Fibroblast of lung (primary cell): ENCODE data around the gene MAGEA12.
"Not testable (repeated sequence)": the region's sequence is repeated elsewhere in the genome, so short reads cannot be mapped to it uniquely, and the experiment has no call there.

Source experiments
- CTCF ChIP-seq, 2 donors: IDR thresholded peaks in 1 of 2; conservative IDR thresholded peaks in 1 of 2; 1 replicate in 1 of 2; 2 replicates in 1 of 2; pipeline ENCODE4 v1.5.1; 2011 to 2012; ENCODE audit warnings: low read length in 2 of 2, control low read depth in 1 of 2, inconsistent platforms in 1 of 2, low read depth in 1 of 2, mild to moderate bottlenecking in 1 of 2
- EZH2 ChIP-seq: IDR thresholded peaks from 2 replicates; pipeline ENCODE4 v1.5.1; 2012; ENCODE audit warnings: low read length, control low read depth, mild to moderate bottlenecking; ENCODE audit errors: missing control alignments

DNA sequence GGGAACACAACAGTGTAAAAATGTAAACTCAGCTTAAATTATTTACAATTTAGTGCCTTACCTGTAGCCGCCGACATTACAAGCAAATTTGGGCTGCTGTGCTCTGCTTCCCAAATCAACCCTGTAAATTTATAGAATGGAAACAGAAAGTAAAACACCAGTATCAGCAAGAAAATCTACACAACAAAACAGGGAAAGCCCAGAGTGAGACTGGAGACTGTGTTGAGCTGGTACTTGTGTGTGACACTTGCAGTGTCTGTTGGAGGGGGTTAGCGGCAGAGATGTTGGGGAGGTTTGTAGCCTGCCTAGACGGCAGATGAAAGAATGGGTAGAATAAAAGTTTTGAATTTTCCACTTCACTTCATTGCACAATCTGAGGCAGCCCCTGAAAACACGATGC lies 20.4 kb upstream of the MAGEA12 start:
- not testable (repeated sequence) for TF ChIP-seq CTCF (conservative IDR thresholded peaks at IDR 0.05 in 1 of 2, IDR thresholded peaks at IDR 0.05 in 1 of 2; ENCODE audit: low read depth in 1 of 2, low read length in 2 of 2); EZH2
